ENCODE measurements around the gene NCL.
"Not testable (repeated sequence)": the region's sequence is repeated elsewhere in the genome, so short reads cannot be mapped to it uniquely, and the experiment has no call there.

The NCL gene

DNA sequence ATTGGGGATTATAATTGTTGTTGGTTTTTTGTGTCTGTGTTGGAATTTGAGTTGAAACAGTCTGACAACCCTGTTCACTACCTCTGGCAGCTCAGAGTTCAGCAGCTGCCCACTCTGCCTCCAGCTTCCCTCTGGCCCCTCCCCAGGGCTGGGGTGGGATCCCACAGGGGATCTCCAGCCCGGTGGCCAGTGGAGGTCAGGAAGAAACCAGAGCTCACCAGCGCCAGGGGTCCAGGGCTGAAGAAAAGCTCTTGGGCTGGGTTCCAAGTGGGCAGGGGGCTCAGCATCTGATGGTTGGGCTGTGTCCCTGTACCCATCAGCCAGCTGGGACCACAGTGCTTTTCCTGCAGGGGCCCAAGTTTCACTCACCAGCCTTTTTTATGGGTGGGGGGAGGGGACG is 16.5 kb upstream of the NCL start:
- TF ChIP-seq POLR2A (IDR thresholded peaks at IDR 0.05; ENCODE audit: low read depth, low read length) = no peak
- no peak for FAIRE-seq

DNA sequence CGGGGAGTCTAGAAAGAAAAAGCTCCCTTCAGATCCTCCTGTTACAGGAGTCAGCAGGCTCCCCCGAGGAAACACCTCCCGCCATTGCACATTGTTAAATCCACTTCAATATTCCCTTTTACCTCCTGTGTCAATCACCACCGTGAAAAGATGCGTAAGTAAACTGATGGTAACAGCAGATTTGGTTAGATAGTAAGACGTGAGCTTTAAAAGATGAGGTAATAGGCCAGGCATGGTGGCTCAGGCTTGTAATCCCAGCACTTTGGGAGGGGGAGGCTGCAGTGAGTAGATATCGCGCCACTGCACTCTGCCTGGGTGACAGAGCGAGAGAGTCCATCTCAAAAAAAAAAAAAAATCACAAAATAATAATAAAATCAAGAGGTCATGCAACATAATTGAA is 15.2 kb upstream of the NCL start:
- no peak for FAIRE-seq
- no peak for TF ChIP-seq POLR2A (IDR thresholded peaks at IDR 0.05; ENCODE audit: low read depth, low read length)
- no peak for DNase-seq (ENCODE audit: insufficient read length, low spot score)

More for the DNA sequence above, 16.5 kb upstream of the NCL start:
- no peak for DNase-seq (ENCODE audit: insufficient read length, low spot score)

DNA sequence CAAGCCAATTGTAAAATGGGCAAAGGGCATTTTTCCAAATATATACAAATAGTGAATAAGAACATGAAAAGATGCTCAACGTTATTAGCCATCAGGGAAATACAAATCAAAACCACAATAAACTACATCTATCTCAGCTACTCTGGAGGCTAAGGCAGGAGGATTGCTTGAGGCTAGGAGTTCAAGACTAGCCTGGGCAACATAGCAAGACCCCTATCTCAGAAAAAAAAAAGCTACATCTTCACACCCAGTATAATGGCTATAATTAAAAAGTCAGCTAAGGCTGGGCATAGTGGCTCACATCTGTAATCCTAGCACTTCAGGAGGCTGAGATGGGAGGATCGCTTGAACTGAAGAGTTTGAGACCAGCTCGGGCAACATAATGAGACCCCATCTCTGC is 12.6 kb upstream of the NCL start:
- no peak for TF ChIP-seq POLR2A (IDR thresholded peaks at IDR 0.05; ENCODE audit: low read depth, low read length)
- no peak for FAIRE-seq
- DNase-seq (ENCODE audit: insufficient read length, low spot score) = no peak

DNA sequence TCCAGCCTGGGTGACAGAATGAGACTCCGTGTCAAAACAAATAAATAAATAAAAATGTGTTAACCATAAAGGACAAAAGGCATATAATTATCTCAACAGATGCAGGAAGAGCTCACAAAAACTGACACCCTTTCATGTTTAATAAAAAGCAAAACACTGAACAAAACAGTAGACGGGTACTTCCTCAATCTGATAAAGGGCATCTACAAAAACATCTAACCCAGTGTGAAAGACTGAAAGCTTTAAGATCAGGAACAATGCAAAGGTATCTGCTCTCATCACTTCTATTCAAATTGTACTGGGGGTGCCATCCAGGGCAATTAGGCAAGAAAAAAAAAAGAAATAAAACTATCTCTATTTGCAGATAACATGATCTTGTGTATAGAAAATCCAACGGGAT is 11.7 kb upstream of the NCL start:
- TF ChIP-seq POLR2A (IDR thresholded peaks at IDR 0.05; ENCODE audit: low read depth, low read length) = no peak
- no peak for FAIRE-seq
- DNase-seq (ENCODE audit: insufficient read length, low spot score) = no peak

DNA sequence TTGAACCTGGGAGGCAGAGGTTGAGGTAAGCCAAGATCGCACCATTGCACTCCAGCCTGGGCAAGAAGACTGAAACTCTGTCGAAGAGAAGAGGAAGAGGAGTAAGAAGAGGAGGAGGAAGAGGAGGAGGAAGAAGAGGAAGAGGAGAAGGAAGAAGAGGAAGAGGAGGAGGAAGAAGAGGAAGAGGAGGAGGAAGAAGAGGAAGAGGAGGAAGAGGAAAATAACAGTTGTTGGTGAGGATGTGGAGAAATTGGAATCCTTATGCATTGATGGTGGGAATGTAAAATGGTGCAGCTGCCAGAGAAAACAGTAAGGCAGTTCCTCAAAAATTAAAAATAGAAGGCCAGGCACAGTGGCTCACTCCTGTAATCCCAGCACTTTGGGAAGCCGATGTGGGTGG is 8.5 kb upstream of the NCL start:
- FAIRE-seq (no peak), DNase-seq (ENCODE audit: insufficient read length, low spot score) (no peak)
- no peak for TF ChIP-seq POLR2A (IDR thresholded peaks at IDR 0.05; ENCODE audit: low read depth, low read length)

DNA sequence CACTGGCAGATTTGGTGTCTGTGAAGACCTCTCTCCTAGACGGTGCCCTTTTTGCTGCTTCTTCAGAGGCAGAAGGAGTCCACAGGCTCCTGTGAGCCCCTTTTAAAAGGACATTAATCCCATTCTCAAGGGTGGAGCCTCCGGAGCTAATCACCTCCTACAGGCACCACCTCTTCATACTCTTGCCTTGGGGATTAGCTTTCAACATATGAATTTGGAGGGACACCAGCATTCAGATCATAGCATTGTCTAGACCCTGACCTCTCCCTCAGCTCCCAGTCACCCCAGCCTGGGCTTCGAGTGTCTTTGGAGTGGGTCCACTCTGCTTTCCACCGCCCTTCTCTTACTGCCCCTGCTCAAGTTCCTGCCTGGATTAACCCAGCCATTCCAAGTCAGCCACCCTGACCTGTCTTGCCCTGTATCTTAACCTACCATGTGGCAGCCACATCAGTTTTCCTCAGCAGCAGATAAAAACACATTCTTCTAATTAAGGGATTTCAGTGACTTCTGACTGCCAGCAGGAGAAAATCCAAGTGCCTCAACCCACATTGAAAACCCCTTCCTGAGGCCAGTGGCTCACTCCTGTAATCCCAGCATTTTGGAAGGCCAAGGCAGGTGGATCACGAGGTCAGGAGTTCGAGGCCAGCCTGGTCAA is 6.1 kb upstream of the NCL start:
- no peak for DNase-seq (ENCODE audit: insufficient read length, low spot score)
- FAIRE-seq = no peak
- no peak for TF ChIP-seq POLR2A (IDR thresholded peaks at IDR 0.05; ENCODE audit: low read depth, low read length)

DNA sequence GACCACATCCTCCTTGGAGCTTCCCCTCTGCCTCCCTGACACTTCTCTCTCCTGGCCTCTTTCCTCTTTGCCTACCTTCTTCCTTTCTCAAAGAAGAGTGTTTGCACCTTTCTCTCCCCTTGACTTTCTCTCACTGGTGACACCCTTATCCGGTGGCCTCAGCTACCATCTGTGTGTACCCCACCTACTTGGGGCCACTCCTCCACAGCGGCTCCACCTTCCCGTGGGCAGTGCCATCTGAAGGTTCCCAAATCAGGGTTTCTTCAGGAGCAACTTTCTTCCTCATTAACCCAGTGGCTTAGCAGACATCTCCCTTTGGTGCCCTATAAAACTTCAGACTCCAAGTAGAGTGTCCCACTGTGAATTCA is 5.3 kb upstream of the NCL start:
- no peak for DNase-seq (ENCODE audit: insufficient read length, low spot score)
- no peak for FAIRE-seq
- no peak for TF ChIP-seq POLR2A (IDR thresholded peaks at IDR 0.05; ENCODE audit: low read depth, low read length)

DNA sequence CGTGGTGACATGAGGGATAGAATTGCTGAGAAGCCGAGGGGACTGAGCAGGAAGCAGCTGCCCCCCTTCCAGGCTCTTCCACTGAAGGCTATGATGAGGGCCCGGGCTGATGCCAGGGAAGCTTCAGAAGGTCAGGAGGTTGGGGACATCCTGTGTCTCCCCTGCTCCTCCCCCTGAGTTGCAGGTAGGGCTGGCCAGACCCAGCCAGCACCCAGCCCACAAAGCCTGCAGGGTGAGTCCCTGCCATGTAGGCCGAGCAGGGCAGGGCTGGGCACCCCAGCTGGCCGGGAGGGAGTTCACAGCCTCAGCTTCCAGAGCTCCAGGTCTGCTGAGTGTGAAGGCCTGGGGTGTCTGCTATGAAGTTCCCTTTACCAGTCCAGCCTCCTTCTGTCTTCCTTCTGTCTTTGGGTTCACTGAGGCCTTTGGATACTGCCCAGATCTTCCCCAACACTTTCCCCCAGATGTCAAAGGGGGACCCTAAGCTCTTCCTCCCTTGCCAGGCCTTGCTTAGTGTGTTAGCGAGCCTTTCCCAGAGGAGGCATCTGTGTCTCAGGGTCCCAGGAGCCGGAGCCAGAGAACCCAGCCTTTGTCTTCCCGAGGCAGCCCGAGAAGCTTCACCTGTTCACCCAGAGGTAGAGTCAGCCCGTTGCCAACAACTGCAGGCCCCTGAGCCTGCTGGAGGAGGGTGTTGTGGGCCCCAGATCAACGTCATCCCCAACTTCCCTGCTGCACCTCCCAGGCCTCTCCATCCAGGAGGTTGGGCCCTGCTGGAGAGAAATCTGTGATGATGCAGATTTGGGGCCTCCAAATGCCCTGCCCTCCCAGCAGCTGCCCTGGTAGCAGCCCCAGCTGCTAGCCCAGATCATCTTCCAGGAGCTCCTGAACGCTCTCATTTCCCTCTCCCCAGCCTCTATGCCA is 3.6 kb upstream of the NCL start:
- DNase-seq (ENCODE audit: insufficient read length, low spot score) (no peak), FAIRE-seq (no peak)
- TF ChIP-seq POLR2A (IDR thresholded peaks at IDR 0.05; ENCODE audit: low read depth, low read length) = no peak

DNA sequence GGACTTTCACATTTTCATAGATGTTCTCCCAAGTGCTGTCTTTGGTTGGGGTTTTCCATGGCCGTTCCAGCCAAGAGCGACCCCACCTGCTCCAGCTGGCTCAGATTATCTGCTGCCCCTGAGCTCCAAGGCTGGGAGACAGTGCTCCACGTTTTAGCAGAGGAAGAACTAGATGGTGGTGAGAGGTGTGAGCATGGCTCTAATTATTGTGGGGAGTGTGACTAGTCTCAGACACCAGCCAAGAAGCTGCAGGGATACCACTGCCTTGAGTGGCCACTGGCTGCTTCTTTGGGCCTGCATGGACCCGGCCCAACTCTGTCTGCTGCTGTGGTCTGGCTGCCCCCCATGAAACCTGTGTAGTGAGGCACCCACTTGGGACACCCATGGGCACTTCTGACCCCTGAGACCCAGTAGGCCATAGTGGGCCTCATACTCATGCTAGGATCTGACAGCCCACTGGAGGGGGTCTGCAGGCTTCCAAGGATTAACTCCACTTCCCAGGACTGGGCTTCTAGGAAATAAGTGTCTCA is 2.8 kb upstream of the NCL start:
- no peak for FAIRE-seq
- TF ChIP-seq POLR2A (IDR thresholded peaks at IDR 0.05; ENCODE audit: low read depth, low read length) = no peak

DNA sequence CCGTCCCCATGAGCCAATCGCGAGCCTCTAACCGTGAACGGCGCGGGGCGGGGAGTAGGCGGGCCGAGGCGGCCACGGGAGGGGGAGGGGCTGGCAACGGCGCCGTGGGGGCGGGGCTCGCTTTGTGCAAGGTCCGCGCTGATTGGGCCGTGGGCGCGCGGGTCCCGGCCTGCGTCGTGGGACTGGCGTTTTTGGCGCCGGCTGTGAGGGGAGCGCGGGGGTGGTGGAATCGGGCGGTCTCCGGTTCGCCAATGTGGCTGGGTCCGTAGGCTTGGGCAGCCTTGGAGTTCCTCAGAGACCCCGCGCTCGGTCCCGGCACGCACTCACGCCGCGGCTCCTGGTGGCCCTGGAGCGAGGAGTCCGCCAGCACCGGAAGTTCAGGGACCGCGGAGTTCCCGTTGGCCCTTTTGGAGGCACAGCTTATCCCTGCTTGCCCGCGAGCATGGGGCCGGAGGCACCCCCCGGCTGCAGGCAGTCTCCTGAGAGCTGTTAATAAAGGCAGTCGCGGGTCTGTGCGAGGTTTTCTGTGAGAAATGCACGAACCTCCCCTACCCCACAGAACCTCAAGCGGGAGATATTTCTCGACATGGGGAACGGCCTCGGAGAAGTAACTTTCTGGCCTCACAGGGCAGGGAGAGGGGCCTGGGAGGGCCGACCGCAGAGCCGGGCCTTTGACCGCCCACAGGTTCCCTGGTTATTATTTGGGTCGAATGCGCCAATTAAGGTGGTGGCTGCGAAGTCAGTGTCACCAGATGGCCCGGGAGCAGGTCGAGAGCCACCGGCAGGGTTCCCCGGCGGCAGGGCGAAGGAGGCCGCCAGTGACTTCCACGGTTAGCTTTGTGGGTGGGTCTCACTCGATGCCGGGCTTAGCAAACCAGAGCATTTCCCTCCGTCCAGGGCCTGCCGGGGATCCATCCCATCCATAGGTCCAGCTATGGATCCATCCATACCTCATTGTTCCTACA is 574 bp upstream of the NCL start:
- FAIRE-seq = no peak
- peak; percentile 96 for DNase-seq (ENCODE audit: insufficient read length, low spot score)
- peak; percentile 34; the same call in 1 of the 2 replicates for TF ChIP-seq POLR2A (IDR thresholded peaks at IDR 0.05; ENCODE audit: low read depth, low read length)

More for the DNA sequence above, 2.8 kb upstream of the NCL start:
- no peak for DNase-seq (ENCODE audit: insufficient read length, low spot score)

DNA sequence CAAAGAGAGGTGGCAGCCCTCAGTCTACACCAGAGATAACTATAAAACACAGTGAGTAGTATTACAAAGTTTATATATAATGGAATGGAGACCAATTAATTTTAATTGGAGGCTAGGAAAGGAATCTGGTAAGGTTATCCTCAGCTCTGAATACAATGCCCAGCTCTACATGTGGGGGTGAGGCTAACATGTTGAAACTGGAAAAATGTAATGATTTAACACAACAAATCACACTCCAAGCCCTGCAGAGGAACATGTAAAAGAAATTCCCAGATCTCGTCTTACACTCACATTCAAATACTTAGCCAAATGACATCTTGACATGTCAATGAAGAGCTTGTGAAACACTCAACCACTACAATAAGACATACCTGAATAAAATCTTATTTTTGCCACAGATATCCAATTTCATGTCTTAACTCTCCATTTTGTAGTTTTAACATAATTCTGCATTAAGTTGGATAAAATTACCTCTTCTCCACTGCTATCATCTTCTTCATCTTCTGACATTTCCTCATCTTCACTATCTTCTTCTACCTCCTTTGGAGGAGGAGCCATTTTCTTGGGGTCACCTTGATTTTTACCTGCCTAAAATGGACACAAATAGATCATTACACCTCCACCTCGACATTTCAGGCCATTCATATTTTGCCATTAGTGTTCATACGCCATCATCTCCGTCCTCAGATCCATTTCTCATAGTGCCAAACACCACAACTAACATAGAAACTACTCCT is 1.4 kb downstream of the NCL start:
- no peak for FAIRE-seq
- TF ChIP-seq POLR2A (IDR thresholded peaks at IDR 0.05; ENCODE audit: low read depth, low read length) = no peak
- no peak for DNase-seq (ENCODE audit: insufficient read length, low spot score)

DNA sequence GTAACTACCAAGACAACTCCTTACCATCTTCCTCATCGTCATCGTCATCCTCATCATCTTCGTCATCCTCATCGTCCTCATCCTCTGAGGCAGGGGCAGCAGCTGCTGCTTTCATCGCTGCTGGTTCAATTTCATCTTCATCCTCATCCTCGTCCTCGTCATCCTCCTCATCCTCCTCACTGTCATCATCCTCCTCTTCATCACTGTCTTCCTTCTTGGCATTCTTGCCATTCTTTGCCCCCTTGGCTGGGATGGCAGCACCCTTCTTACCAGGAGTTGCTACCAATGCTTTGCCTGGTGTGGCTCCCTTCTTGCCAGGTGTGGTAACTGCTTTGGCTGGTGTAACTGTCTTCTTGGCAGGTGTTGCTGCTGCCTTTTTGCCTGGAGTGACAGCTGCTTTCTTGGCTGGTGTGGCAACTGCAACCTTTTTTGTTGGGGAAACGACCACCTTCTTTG is 2.7 kb downstream of the NCL start:
- DNase-seq (ENCODE audit: insufficient read length, low spot score) (no peak), FAIRE-seq (no peak)
- TF ChIP-seq POLR2A (IDR thresholded peaks at IDR 0.05; ENCODE audit: low read depth, low read length) = no peak

DNA sequence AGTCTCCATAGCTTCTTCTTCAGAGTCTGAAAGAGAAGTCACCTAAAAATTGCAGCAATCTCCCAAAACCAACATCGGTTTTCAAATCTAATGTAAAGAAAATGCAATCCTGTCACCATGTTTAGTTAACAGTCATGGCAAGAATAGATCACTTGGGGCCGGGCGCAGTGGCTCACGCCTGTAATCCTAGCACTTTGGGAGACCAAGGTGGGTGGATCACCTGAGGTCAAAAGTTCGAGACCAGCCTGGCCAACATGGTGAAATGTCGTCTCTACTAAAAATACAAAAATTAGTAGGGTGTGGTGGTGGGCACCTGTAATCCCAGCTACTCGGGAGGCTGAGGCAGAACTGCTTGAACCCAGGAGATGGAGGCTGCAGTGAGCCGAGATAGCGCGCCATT is 3.4 kb downstream of the NCL start:
- not testable (repeated sequence) for FAIRE-seq; DNase-seq (ENCODE audit: insufficient read length, low spot score)
